ENCODE data around the gene KREMEN2. TPM values are rescaled to one million over a fixed set of nuclear protein-coding genes. Genes with fewer than 3 reads are reported as not detected.
A peak's percentile ranks its signal among the peaks of the same experiment; 100 is the strongest.

The KREMEN2 gene
- not detected for polyA plus RNA-seq (2013, experiment 1 of 2)
- 0.01 TPM for polyA plus RNA-seq (2013, experiment 2 of 2)

GRCh38 chr16:2963723-2964474 lies at the start of gene KREMEN2:
TSS of gene KREMEN2 (plus strand) at chr16:2964275. CDS start at chr16:2964521, 246 bp downstream.
- Histone ChIP-seq H3K23ac (ENCODE audit: low read length in 2 of 2) (peak within 1 kb of the TSS in 1 of 2 experiments; percentile 80), H4K8ac (ENCODE audit: low read length) (no peak within 1 kb of the TSS), H2BK5ac (ENCODE audit: low read depth, low read length, poor library complexity, severe bottlenecking) (no peak within 1 kb of the TSS), H2AK5ac (ENCODE audit: low read length, severe bottlenecking) (no peak within 1 kb of the TSS), H2BK120ac (ENCODE audit: low read depth, low read length) (no peak within 1 kb of the TSS), H3K18ac (ENCODE audit: low read depth in 1 of 2, low read length in 2 of 2) (no peak within 1 kb of the TSS), H3K4me1 (ENCODE audit: control insufficient read depth, insufficient read depth, low read depth, low read length) (peaks cover 35% of the 10 kb centered on the region), H2AFZ (ENCODE audit: low read depth, low read length) (no peak within 1 kb of the TSS), H4K91ac (ENCODE audit: low read length) (no peak within 1 kb of the TSS), H3K27ac (ENCODE audit: low read length, poor library complexity, severe bottlenecking) (no peak within 1 kb of the TSS), H3K4ac (ENCODE audit: low read depth in 1 of 2, low read length in 2 of 2) (no peak within 1 kb of the TSS), H3K36me3 (ENCODE audit: control insufficient read depth in 1 of 2, insufficient read depth in 2 of 2, low read depth in 1 of 2, low read length in 2 of 2) (peaks cover 0 to 5% of the 10 kb centered on the region in 2 experiments), H3K79me1 (replicated peaks; ENCODE audit: low read length, poor library complexity, severe bottlenecking) (no peaks in the 10 kb centered on the region), H2BK12ac (ENCODE audit: low read length in 2 of 2) (no peak within 1 kb of the TSS), H3K4me3 (ENCODE audit: insufficient read depth in 1 of 2, low read depth in 1 of 2, low read length in 2 of 2) (peak within 1 kb of the TSS; percentile 46 to 51), H2BK15ac (ENCODE audit: low read depth, poor library complexity, severe bottlenecking) (no peak within 1 kb of the TSS), H3K4me2 (ENCODE audit: low read length, poor library complexity, severe bottlenecking) (peak within 1 kb of the TSS; percentile 70), H3K9ac (ENCODE audit: low read length) (no peak within 1 kb of the TSS), H3K27me3 (ENCODE audit: control insufficient read depth in 1 of 2, insufficient read depth in 1 of 2, low read length in 2 of 2) (peaks cover 65 to 87% of the 10 kb centered on the region in 2 experiments), H3K9me3 (ENCODE audit: control insufficient read depth, low read length) (no peaks in the 10 kb centered on the region), H3K14ac (ENCODE audit: low read length in 2 of 2) (no peak within 1 kb of the TSS)
- peak; percentile 45 for DNase-seq
- under 1% methylated on average over 42 of the region's 60 CpGs for WGBS

- Histone ChIP-seq H3K4ac (ENCODE audit: low read depth in 1 of 2, low read length in 2 of 2) (no peak overlapping the region), H4K91ac (ENCODE audit: low read length) (no peak overlapping the region), H3K27ac (ENCODE audit: low read length, poor library complexity, severe bottlenecking) (peak overlapping the region; percentile 43), H3K4me3 (ENCODE audit: insufficient read depth in 1 of 2, low read depth in 1 of 2, low read length in 2 of 2) (no peak overlapping the region), H3K9me3 (ENCODE audit: control insufficient read depth, low read length) (no peaks in the 10 kb centered on the region), H4K8ac (ENCODE audit: low read length) (no peak overlapping the region), H2AK5ac (ENCODE audit: low read length, severe bottlenecking) (no peak overlapping the region), H3K18ac (ENCODE audit: low read depth in 1 of 2, low read length in 2 of 2) (no peak overlapping the region), H2BK5ac (ENCODE audit: low read depth, low read length, poor library complexity, severe bottlenecking) (no peak overlapping the region), H3K36me3 (ENCODE audit: control insufficient read depth in 1 of 2, insufficient read depth in 2 of 2, low read depth in 1 of 2, low read length in 2 of 2) (peaks cover 23 to 35% of the 10 kb centered on the region in 2 experiments), H3K23ac (ENCODE audit: low read length in 2 of 2) (no peak overlapping the region), H2BK120ac (ENCODE audit: low read depth, low read length) (no peak overlapping the region), H2BK12ac (ENCODE audit: low read length in 2 of 2) (peak overlapping the region in 1 of 2 experiments; percentile 42), H3K79me1 (replicated peaks; ENCODE audit: low read length, poor library complexity, severe bottlenecking) (peaks cover 10% of the 10 kb centered on the region), H2BK15ac (ENCODE audit: low read depth, poor library complexity, severe bottlenecking) (no peak overlapping the region), H3K4me2 (ENCODE audit: low read length, poor library complexity, severe bottlenecking) (no peak overlapping the region), H3K9ac (ENCODE audit: low read length) (peak overlapping the region; percentile 60), H3K4me1 (ENCODE audit: control insufficient read depth, insufficient read depth, low read depth, low read length) (peaks cover 15% of the 10 kb centered on the region), H3K27me3 (ENCODE audit: control insufficient read depth in 1 of 2, insufficient read depth in 1 of 2, low read length in 2 of 2) (no peaks in the 10 kb centered on the region), H2AFZ (ENCODE audit: low read depth, low read length) (no peak overlapping the region), H3K14ac (ENCODE audit: low read length in 2 of 2) (no peak overlapping the region)
- no peak for DNase-seq
- WGBS = 93% methylated on average over 13 of the region's 13 CpGs
These were observed 48.7 kb upstream of the KREMEN2 start for GRCh38 chr16:2915196-2915929.

- Histone ChIP-seq H3K23ac (ENCODE audit: low read length in 2 of 2) (no peak overlapping the region), H3K4me3 (ENCODE audit: insufficient read depth in 1 of 2, low read depth in 1 of 2, low read length in 2 of 2) (no peak overlapping the region), H3K9ac (ENCODE audit: low read length) (peak overlapping the region; percentile 68), H4K91ac (ENCODE audit: low read length) (no peak overlapping the region), H2AK5ac (ENCODE audit: low read length, severe bottlenecking) (no peak overlapping the region), H4K8ac (ENCODE audit: low read length) (peak overlapping the region; percentile 55), H3K9me3 (ENCODE audit: control insufficient read depth, low read length) (no peaks in the 10 kb centered on the region), H3K36me3 (ENCODE audit: control insufficient read depth in 1 of 2, insufficient read depth in 2 of 2, low read depth in 1 of 2, low read length in 2 of 2) (peaks cover 39 to 49% of the 10 kb centered on the region in 2 experiments), H3K27me3 (ENCODE audit: control insufficient read depth in 1 of 2, insufficient read depth in 1 of 2, low read length in 2 of 2) (no peaks in the 10 kb centered on the region), H2BK12ac (ENCODE audit: low read length in 2 of 2) (no peak overlapping the region), H2BK120ac (ENCODE audit: low read depth, low read length) (no peak overlapping the region), H3K79me1 (replicated peaks; ENCODE audit: low read length, poor library complexity, severe bottlenecking) (peaks cover 26% of the 10 kb centered on the region), H2BK15ac (ENCODE audit: low read depth, poor library complexity, severe bottlenecking) (no peak overlapping the region), H3K4ac (ENCODE audit: low read depth in 1 of 2, low read length in 2 of 2) (no peak overlapping the region), H3K18ac (ENCODE audit: low read depth in 1 of 2, low read length in 2 of 2) (no peak overlapping the region), H2AFZ (ENCODE audit: low read depth, low read length) (no peak overlapping the region), H3K27ac (ENCODE audit: low read length, poor library complexity, severe bottlenecking) (no peak overlapping the region), H3K4me1 (ENCODE audit: control insufficient read depth, insufficient read depth, low read depth, low read length) (peaks cover 4% of the 10 kb centered on the region), H2BK5ac (ENCODE audit: low read depth, low read length, poor library complexity, severe bottlenecking) (no peak overlapping the region), H3K4me2 (ENCODE audit: low read length, poor library complexity, severe bottlenecking) (no peak overlapping the region), H3K14ac (ENCODE audit: low read length in 2 of 2) (no peak overlapping the region)
- DNase-seq = peak; percentile 74
- WGBS = 20% methylated on average over 9 of the region's 13 CpGs
These were observed 44.4 kb upstream of the KREMEN2 start for GRCh38 chr16:2919511-2920255.

All from mesenchymal stem cell (in vitro differentiated cells and primary cell).